ENCODE results near the gene MORN5. TPM values are rescaled to one million over a fixed set of nuclear protein-coding genes. Genes with fewer than 3 reads are reported as not detected.

Gene MORN5
- polyA plus RNA-seq, 1 donor from 2014 or later, result not detected

DNA sequence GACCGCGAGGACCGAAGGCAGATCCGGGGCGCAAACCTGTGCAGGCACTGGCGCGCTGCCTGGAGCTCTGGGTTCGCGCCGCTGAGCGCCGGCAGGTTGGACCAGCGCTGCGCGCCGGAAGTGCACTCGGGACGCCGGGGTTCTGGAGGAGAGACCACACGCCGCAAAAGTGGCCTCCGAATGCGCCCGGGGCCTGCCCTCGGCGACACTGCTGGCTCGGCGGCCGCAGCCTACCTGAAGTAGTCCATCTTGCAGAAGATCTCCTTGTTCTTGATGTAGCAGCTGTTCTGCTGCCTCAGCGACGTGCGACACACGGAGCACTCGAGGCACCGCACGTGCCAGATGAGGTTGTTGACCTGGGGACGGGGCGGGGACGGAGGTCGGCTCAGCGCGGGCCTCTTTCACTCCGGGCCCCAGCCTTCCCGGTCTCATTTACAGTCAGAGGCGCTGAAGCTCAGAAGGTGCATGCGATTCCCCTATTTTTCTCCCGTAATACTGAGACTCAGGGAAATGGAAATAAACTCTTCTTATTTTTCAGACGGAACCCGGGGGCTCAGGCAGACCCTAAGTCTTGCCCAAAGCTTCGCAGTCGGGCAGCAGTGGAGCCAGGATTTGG, 66.5 kb downstream of the MORN5 start:
- H3K9ac ChIP-seq (ENCODE audit: low read length), result no peak overlapping the region
- no peaks in the 10 kb centered on the region for H3K9me3 ChIP-seq (ENCODE audit: low read length)
- H3K36me3 ChIP-seq (ENCODE audit: insufficient read depth, low read length), result no peaks in the 10 kb centered on the region
- H3K27me3 ChIP-seq (ENCODE audit: insufficient read depth, low read depth, low read length), result peaks cover 98% of the 10 kb centered on the region
- H3K27ac ChIP-seq (ENCODE audit: low read length), result no peak overlapping the region
- no peaks in the 10 kb centered on the region for H3K9me2 ChIP-seq (ENCODE audit: insufficient read depth, low read length)
- no peak overlapping the region for H2AFZ ChIP-seq (ENCODE audit: low read depth, low read length)
- peak; percentile 94 for TF ChIP-seq EZH2 (IDR thresholded peaks at IDR 0.05; ENCODE audit: borderline replicate concordance, insufficient read depth, low read length, poor library complexity, severe bottlenecking)
- TF ChIP-seq CTCF (IDR thresholded peaks at IDR 0.05; ENCODE audit: poor library complexity, severe bottlenecking), result no peak
- TF ChIP-seq SMC3 (conservative IDR thresholded peaks at IDR 0.05; ENCODE audit: poor library complexity), result no peak
- no peak for TF ChIP-seq EP300 (conservative IDR thresholded peaks at IDR 0.05; ENCODE audit: poor library complexity, severe bottlenecking)
- TF ChIP-seq REST (IDR thresholded peaks at IDR 0.05; ENCODE audit: borderline replicate concordance), result no peak
- H3F3A ChIP-seq (ENCODE audit: insufficient read depth, low read length, poor library complexity, severe bottlenecking), result no peaks in the 10 kb centered on the region
- no peaks in the 10 kb centered on the region for H4K20me1 ChIP-seq (ENCODE audit: insufficient read depth)
- no peaks in the 10 kb centered on the region for H3K79me2 ChIP-seq (replicated peaks; ENCODE audit: insufficient read depth, low read length)
- H3K4me3 ChIP-seq (ENCODE audit: low read length), result no peak overlapping the region
- no peak overlapping the region for H3K4me2 ChIP-seq (ENCODE audit: low read length)

DNA sequence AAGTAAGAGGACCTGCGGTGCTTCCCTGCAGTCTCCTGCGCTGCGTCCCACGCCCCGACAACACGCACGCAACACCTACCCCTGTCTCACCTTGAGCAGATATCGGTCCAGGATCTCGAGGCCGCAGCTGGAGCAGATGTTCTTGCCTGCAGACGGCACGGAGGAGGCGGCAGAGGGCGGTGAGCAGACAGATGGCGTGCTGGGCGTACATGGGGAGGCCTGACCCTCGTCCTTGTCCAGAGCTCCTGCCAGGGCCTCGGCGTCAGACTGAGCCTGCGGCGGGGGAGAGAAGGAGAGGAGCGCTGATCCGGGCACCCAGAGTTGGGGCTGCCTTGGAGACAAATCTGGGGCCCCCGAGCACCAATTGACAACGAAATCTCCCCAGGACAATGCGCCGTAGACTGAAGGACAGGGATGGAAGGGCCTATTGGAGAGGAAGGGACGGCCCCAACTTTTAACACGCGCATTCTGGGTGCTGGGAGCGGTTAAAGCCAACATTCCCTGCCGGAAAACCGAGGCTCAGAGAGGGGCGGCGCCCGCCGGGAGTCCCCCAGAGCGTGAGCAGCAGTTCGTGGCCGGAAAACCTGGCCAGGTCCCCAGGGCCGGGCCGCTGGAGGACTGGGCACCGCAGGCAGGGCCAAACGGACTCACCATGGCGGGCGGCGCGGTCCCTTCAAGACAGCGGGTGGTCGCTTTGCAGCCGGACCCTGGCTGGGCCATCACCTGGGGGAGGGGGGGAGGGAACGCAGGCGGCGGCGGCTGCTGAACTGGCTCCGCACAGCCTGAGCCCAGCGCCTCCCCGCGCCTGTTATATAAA, 67.3 kb downstream of the MORN5 start:
- no peaks in the 10 kb centered on the region for H4K20me1 ChIP-seq (ENCODE audit: insufficient read depth)
- no peak overlapping the region for H2AFZ ChIP-seq (ENCODE audit: low read depth, low read length)
- peak; percentile 69 for TF ChIP-seq POLR2AphosphoS5 (IDR thresholded peaks at IDR 0.05)
- TF ChIP-seq REST (IDR thresholded peaks at IDR 0.05; ENCODE audit: borderline replicate concordance), result no peak
- TF ChIP-seq SMC3 (conservative IDR thresholded peaks at IDR 0.05; ENCODE audit: poor library complexity), result no peak
- H3K27ac ChIP-seq (ENCODE audit: low read length), result no peak overlapping the region
- H3K9me2 ChIP-seq (ENCODE audit: insufficient read depth, low read length), result no peaks in the 10 kb centered on the region
- no peaks in the 10 kb centered on the region for H3F3A ChIP-seq (ENCODE audit: insufficient read depth, low read length, poor library complexity, severe bottlenecking)
- no peaks in the 10 kb centered on the region for H3K36me3 ChIP-seq (ENCODE audit: insufficient read depth, low read length)
- H3K27me3 ChIP-seq (ENCODE audit: insufficient read depth, low read depth, low read length), result peaks cover 98% of the 10 kb centered on the region
- no peaks in the 10 kb centered on the region for H3K9me3 ChIP-seq (ENCODE audit: low read length)
- no peak overlapping the region for H3K4me2 ChIP-seq (ENCODE audit: low read length)
- H3K79me2 ChIP-seq (replicated peaks; ENCODE audit: insufficient read depth, low read length), result no peaks in the 10 kb centered on the region
- peak overlapping the region; percentile 25 for H3K4me3 ChIP-seq (ENCODE audit: low read length)
- H3K9ac ChIP-seq (ENCODE audit: low read length), result no peak overlapping the region

Measured in neural cell (in vitro differentiated cells).